GM21619 (cell line): ENCODE data around the gene MYCN.

Experiments used
- ATAC-seq: cut with Tn5 transposase; IDR thresholded peaks from one replicate; pipeline ENCODE4 v1.9.1; 2021; ENCODE audit not compliant: unreplicated experiment

The MYCN gene

DNA sequence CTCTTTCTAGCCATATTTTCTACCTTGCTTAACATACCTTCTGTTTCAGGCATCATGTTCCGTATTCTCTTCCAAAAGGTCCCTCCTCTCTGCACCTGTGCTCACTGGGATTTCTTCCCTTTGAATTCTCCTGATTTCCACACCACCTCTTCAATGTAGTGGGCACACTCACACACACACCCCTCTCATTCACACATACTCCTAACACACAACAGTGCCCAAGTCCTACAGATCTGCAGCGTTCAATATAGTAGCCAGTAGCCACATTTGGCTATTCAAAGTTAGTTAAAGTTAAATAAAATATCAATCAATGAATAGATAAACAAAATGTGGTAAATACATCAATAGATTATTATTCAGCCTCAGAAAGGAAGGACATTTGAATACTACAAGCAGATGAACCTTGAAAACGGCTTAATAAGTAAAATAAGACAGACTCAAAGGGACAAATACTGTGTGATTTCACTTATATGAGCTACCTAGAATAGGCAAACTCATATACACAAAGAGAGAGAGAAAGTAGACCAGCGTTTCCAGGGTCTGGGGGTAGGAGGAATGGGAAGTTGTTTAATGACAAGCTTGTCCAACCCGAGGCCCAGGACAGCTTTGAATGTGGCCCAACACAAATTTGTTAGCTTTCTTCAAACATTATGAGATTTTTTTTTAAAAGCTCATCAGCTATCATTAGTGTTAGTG lies 34.4 kb downstream of the MYCN start:
- ATAC-seq, result no peak

DNA sequence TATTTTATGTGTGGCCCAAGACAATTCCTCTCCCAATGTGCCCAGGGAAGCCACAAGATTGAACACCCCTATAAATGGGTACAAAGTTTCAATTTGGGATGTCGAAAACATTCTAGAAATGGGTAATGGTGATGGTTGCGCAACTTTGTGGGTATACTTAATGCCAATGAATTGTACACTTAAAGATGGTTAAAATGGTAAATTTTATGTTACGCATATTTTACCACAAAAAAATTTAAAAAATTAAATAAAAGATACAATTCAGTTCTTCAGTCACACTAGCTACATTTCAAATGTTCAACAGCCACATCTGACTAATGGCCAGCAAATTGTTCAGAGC lies 34.9 kb downstream of the MYCN start:
- ATAC-seq, result no peak

DNA sequence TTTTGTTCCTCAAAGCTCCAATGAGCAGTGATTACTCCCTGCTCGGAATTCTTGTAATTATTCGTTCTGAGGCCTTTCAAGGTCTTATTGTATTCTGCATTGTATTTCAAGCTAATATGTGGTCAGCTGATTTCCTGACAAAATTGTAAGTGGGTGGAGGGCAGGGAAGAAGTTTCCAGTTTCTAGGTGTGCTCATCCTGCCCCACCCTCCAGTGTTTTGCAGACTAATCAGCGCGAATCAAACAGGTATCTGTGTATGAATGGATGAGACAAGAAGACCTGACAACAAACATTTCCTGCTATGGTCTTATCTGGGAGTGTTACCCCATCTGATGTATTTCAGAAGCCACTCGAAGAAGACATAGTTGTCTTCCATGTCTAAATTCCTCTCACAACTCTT lies 35.3 kb downstream of the MYCN start:
- ATAC-seq, result no peak

DNA sequence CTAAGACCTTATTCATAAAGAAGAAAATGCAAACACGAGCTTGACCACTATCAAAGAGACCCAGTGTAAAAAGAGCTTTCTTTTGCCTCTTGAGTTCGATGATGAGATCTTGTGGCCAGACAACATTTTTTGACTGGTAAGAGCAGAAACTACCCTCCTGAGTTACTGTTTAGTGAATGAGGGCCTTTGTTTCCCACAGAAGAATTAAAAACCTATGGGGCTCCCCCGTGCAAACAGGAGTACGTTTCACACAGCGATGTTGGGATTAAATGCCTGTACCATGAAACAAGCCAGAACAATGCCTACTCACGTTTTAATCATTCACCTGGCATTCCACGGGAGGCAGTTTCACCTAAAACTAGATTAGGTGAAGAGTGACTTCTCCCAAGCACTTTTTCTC lies 36.0 kb downstream of the MYCN start:
- no peak for ATAC-seq

DNA sequence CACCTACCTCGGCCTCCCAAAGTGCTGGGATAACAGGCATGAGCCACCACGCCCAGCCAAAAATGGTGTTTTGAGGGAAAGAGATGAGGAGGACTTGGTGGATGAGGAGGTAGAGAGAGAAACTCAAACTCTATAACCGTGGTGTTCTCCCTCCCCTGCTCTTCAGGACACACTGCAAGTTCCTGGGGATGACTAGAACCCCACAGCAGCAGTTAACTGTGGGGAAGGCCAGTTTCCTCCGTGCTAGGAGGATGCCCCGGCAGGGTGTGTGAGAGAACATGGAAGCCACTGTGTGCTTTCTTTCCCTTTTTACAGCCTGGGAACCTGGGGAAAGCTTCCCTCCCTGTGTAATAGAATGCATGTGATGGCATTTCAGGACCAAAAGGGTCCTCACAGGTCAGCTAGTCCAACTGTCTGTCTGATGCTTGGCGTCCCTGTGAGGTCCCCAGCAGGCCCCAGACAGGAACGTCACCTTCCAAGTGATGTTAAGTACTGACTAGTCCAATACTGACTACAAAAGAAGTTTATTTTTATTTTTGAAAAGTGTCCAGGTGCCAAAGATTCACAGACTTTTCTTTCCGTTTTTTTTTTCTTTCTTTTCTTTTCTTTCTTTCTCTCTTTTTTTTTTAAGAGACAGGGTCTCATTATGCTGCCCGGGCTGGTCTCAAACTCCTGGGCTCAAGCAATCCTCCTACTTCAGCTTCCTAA lies 38.9 kb downstream of the MYCN start:
- ATAC-seq, result no peak

DNA sequence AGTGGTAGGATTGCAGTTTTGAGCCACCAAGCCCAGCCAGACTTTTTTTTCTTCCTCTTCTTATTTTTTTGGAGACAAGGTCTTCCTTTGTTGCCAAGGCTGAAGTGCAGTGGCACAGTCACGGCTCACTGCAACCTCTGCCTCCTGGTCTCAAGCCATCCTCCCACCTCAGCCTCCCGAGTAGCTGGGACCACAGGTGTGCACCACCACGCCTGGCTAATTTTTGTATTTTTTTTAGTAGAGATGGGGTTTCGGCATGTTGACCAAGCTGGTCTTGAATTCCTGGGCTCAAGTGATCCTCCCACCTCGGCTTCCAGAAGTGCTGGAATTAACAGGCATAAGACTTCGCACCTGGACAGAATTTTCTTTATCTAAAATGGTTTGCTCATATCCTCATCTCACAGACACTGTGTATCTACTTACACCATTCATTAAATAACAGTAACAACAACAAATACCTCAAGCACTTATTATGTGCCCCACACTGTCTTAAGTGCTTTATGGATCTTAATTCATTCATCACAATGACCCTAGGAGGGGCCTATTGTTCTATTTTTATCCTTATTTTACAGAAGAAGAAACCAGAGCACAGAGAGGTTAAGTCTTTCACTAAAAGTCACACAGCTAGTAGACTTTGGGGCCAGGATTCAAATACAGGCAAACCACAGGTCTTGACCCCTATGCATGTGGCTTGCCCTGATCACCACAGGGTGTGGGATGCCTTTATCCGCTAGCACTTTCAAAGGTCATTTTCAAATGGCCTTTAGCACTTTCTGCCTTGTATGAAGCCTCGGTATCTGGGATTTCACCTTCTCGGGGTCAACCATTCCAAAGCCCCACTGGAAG lies 39.6 kb downstream of the MYCN start:
- no peak for ATAC-seq

DNA sequence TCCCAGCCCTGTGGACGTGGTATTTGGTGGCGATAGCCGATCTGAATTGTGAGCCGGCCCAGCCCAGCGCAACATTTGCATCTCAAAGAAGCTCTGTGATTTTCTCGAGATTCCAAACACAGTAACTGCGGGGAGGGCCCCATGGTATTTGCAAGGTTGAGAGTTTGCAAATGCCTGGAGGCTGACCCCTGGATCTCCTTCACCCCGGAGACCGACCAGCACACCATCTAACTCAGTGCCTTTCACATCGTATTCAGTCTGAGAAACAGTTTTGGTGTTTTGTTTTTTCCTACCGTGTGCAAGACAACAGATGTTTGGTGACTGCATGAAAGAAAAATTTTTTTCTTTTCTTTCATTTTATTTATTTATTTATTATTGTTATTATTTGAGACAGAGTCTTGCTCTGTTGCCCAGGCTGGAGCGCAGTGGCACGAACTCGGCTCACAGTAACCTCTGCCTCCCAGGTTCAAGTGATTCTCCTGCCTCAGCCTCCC lies 40.3 kb downstream of the MYCN start:
- ATAC-seq, result no peak

DNA sequence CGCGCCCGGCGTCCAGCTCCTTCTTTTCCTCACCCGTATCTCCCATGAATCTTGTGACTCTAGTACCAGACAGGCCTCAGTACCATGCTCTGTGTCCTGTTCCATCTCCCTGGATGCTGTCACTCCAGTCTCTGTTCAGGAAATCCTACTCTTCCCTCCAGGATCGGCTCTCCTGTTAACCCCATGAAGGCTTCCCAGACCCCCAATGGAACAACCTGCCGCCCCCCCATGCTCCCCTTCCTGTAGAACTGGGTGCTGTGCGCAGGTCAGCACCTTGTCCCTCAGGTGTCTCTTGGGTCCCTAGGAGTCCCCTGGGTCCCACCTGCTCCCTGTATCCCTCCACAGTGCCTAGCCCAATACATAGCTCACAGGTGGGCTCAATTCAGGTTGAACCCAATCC lies 41.3 kb downstream of the MYCN start:
- no peak for ATAC-seq

DNA sequence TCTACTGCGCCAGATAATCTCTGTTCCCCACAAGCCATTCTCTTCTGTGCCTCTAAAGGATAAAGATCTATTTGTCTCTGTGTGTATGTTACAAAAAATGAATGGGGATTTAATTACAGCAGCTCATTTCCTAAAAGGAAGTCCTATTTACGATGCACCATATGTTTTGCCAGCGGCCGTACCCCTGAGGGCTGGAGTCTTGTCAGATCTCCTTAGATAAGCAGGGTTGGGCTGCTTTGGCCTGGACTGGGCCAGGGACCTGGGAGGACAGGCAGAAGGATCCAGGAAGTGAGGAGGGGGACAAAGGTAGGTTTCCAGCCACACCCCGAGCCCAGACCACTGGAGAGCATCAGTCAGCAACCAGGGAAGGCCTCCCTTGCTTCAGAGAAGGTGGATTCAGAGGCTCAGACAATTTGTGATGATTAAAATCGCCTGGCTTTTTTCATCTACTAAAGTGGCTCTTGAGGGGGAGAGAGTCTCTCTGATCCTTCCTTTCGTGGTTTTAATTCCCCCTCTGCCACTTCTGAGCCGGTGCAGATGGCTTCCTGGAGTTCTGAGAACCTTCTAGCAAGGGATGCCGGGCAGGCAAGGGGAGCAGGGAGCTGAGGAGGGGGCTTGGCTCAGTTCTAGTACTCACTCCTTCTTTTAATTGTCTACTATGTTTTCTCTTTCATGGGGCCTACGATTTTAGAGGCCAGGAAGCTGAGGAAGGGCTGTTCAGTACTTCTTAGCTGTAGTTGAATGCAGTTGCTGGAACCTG lies 42.1 kb downstream of the MYCN start:
- ATAC-seq, result no peak

DNA sequence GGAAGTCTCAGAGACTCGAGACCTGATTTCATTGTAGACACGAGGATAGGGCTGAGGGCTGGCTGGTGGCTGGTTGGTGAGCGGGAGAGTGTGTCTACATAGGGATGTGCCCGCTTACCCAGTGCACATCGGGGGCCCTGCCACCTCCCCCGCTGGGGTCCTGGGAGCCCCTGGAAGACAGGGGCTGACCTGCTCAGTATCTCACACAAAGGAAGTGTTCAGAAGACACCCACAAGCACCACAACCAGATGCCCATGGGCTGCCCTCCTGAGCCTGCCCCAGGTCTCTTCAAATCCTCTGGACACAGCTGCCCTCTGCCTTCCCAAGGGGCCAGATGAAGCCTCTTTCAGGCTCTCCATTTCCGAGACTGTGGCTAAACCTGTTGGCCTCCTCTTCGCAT lies 43.1 kb downstream of the MYCN start:
- no peak for ATAC-seq

DNA sequence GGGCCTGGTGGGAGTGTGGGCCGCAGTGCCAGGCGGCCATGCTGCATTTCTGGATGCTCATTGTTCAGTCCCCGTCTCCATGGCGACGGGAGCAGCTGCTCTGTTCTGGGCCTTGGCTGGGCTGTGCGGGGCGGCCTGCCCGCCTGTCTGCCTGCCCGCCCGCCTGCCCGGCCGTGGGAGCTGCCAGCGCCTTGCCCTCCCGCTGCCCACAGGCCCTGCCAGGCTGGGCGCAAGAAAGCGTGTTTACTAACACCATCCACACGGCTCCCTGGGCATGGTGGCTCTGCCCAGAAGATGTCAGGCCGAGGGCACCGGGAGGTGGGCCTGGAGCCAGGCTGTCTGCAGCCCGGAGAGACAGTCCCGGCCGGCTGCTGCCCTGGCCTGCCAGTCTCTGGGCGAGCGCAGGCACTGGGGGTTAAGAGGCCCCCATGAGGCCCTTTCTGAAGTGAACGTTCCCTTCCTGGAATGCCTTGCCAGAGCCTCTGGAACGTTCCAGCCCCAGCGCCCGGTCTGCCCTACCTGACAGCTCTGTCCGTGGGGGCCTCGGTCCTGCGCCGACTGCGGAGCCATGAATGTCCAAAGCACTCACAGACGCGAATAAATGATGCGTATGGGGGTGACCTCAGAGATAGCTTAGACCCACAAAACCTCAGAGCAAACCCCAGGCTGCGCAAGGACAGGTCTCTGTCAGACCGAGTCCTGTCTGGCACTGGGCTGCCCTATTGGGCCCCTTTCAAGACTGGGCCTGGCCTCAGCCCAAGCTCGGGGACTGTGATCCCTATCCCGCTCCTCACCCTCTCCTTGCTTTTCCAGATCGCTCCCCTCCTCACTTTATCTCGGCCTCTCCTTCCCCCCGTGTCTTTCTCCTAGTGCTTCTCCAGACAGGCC lies 44.3 kb downstream of the MYCN start:
- no peak for ATAC-seq

DNA sequence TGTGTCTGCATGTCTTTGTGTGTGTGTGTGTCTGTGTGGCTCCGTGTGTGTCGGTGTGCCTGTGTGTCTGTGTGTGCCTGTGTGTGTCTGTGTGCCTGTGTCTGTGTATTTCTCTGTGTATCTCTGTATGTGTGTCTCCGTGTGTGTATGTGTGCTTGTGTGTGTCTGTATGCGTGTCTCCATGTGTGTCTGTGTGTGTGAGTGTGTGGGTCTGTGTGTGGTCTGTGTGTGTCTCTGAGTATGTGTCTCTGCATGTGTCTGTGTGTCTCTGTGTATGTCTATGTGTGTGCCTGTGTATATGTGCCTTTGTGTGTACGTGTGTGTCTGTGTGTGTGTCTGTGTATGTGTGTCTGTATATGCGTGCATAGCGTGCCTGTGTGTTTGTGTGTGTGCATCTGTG lies 45.2 kb downstream of the MYCN start:
- ATAC-seq, result no peak

DNA sequence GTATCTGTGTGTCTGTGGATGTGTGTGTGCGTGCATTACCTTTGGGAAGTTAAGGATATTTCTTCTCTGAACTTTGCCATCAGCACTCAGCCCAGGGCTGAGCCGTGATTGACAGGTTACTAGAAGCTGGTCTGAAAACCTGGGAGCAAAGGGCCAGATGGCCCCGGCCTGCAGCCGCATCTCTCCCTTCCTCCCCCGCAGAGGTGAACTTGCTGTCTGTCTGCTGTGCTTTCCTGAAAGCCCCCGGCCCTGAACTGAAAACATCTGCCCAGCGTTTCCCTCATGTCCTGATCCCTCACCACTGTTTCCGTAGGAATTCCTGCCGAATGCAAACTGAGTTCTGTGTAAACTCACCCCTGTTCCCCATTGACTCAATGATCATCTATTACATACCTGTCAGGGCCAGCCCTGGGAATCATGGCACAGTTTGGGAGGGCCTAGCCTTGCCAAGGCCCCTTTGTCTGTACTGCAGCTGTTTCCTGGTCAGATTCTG lies 45.8 kb downstream of the MYCN start:
- ATAC-seq, result no peak

DNA sequence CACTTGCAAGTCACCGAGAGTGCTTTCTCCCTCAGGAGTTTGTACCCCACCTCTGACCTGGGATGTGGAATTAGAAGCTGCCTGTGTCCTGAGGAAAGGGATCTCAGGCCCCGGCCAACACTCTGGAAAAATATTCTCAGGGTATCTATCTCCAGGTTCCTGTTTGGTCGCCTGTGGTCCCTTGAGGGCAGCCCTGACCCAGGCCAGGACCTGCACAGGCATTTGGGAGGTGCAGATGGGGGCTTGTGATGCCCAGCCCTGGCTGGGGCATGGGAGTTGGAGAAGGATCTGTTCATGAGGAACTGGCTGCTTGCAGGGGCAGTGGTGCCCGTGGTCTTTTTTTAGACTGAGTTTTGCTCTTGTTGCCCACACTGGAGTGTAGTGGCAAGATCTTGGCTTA lies 46.3 kb downstream of the MYCN start:
- ATAC-seq, result no peak

DNA sequence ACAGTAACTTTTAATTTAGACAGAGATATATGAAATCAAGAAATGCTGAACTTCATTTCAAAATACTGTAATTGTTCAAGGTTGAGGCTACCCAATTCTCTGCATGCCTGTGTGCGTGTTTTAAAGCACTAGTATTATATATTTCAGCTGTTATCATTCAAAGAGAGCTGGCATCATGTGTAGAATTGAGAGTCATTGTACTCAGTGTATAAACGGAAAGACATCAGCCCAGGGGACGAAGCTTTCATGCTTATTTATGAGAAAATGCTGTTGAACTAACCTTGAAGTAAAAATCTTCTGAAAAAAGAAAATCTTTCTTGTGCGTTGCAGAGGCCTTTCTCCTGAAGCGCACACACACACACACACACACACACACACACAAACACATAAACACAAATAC lies 48.4 kb downstream of the MYCN start:
- ATAC-seq, result no peak

DNA sequence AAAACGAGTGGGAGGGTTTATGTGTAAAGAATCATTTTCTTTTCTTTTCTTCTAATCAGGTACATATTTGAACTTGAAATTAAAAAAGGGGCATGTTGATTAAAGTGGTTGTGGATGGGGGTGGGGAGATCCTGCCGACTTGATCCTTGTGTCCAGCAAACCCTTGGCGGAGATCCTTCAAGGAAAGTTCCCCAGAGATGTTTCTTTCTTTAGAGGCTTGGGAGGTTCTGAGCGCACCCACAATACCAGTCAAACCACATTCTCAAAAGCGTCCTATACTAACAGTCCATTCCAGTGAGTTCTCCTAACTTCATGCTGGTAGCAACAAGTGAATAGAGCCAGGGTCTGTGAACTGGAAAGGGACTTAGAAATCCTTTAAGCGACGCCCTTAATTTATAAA lies 49.2 kb downstream of the MYCN start:
- no peak for ATAC-seq

DNA sequence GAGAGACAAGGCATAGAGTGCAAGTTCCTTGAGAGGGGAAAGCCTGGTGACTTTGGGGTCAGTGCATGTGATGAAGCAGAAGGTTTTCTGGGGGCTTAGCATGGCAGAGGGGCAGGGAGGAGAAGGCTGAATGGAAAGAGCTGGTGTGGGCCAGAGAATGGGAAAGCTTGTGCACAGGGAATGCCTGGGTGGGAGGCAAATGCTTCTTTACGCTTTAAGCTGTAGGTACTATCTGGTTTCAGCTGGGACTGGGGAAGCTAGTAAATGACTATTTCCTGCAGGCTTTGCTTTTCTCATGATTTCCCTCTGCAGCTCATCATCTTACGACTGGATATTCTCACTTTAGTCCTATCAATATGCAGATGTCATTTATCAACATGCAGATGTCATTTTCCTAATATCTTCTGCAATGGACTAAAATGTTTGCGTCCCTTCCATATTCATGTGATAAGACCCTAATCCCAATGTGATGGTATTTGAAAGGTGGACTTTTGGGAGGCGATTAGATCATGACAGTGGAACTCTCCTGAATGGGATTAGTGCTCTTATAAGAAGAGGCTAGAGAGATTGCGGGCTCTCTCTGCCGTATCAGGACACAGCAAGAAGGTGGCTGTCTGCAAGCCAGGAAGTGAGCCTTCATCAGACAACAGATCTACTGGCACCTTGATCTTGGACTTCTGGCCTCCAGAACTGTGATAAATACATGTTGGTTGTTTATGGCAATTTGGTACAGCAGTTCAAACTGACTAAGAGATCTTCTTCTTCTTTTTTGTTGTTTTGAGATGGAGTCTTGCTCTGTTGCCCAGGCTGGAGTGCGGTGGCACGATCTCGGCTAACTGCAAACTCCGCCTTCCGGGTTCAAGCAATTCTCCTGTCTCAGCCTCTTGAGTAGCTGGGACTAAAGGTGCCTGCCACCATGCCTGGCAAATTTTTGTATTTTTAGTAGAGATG lies 50.1 kb downstream of the MYCN start:
- ATAC-seq, result no peak

DNA sequence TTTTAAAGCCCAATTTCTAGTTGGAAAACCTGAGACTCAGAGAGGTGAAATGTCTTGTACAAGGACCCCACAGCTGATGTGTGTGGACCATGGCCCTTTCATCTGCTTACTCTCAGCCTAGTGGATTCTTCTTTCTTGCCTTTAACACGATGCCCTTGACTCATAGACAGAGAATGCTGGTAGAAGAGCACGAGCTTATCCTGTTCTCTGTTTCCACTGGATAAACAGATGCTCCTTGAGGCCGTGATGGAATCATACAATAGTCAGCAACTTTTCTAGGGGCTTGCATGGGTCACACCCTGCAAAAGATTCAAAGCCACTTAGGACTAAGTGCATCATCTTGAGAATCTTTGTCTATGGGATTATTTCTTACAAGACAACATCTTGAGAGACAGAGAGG lies 50.9 kb downstream of the MYCN start:
- no peak for ATAC-seq
